ENCODE measurements around the gene AHSP.

DNA sequence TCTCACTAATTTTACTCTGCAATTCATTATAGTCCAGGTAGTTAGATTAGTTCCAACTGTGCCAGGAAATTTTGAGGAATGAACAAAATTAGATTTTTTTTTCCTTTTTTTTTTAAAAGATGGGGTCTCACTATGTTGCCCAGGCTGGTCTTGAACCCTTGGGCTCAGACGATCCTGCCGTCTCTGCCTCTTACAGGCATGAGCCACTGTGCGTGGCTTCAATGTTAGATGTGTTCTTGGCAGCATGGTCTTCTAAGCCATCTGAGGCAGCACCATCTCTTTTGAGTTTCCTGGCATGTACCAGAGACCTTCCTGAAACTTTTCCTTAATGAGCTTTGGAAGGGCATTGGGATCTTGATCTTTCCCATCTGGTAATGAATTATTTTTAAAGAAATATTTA lies 2.6 kb upstream of the AHSP start:
- TF ChIP-seq, protein P1, sequence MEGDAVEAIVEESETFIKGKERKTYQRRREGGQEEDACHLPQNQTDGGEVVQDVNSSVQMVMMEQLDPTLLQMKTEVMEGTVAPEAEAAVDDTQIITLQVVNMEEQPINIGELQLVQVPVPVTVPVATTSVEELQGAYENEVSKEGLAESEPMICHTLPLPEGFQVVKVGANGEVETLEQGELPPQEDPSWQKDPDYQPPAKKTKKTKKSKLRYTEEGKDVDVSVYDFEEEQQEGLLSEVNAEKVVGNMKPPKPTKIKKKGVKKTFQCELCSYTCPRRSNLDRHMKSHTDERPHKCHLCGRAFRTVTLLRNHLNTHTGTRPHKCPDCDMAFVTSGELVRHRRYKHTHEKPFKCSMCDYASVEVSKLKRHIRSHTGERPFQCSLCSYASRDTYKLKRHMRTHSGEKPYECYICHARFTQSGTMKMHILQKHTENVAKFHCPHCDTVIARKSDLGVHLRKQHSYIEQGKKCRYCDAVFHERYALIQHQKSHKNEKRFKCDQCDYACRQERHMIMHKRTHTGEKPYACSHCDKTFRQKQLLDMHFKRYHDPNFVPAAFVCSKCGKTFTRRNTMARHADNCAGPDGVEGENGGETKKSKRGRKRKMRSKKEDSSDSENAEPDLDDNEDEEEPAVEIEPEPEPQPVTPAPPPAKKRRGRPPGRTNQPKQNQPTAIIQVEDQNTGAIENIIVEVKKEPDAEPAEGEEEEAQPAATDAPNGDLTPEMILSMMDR (tag by site-specific recombination; IDR thresholded peaks at IDR 0.05): no peak
- TF ChIP-seq, protein P2, sequence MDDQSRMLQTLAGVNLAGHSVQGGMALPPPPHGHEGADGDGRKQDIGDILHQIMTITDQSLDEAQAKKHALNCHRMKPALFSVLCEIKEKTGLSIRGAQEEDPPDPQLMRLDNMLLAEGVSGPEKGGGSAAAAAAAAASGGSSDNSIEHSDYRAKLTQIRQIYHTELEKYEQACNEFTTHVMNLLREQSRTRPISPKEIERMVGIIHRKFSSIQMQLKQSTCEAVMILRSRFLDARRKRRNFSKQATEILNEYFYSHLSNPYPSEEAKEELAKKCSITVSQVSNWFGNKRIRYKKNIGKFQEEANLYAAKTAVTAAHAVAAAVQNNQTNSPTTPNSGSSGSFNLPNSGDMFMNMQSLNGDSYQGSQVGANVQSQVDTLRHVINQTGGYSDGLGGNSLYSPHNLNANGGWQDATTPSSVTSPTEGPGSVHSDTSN (CRISPR knock-in tag; IDR thresholded peaks at IDR 0.05): no peak
- TF ChIP-seq, protein P3, sequence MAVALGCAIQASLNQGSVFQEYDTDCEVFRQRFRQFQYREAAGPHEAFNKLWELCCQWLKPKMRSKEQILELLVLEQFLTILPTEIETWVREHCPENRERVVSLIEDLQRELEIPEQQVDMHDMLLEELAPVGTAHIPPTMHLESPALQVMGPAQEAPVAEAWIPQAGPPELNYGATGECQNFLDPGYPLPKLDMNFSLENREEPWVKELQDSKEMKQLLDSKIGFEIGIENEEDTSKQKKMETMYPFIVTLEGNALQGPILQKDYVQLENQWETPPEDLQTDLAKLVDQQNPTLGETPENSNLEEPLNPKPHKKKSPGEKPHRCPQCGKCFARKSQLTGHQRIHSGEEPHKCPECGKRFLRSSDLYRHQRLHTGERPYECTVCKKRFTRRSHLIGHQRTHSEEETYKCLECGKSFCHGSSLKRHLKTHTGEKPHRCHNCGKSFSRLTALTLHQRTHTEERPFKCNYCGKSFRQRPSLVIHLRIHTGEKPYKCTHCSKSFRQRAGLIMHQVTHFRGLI (tag by site-specific recombination; IDR thresholded peaks at IDR 0.05): no peak
- TF ChIP-seq SETDB1 (IDR thresholded peaks at IDR 0.05; ENCODE audit: insufficient read length, low read length): no peak
- no peak for TF ChIP-seq TCF7L2 (IDR thresholded peaks at IDR 0.05; ENCODE audit: borderline replicate concordance, low read depth, low read length)
- TF ChIP-seq ZNF785 (tag by site-specific recombination; IDR thresholded peaks at IDR 0.05): no peak
- no peak for TF ChIP-seq YY1 (tag by site-specific recombination; IDR thresholded peaks at IDR 0.05)
- TF ChIP-seq ZBTB48 (tag by site-specific recombination; IDR thresholded peaks at IDR 0.05): no peak
- TF ChIP-seq, protein P4, sequence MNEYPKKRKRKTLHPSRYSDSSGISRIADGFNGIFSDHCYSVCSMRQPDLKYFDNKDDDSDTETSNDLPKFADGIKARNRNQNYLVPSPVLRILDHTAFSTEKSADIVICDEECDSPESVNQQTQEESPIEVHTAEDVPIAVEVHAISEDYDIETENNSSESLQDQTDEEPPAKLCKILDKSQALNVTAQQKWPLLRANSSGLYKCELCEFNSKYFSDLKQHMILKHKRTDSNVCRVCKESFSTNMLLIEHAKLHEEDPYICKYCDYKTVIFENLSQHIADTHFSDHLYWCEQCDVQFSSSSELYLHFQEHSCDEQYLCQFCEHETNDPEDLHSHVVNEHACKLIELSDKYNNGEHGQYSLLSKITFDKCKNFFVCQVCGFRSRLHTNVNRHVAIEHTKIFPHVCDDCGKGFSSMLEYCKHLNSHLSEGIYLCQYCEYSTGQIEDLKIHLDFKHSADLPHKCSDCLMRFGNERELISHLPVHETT (tag by site-specific recombination; IDR thresholded peaks at IDR 0.05): no peak
- no peak for TF ChIP-seq ZNF302 (tag by site-specific recombination; IDR thresholded peaks at IDR 0.05; ENCODE audit: low read depth)
- TF ChIP-seq, protein P5, sequence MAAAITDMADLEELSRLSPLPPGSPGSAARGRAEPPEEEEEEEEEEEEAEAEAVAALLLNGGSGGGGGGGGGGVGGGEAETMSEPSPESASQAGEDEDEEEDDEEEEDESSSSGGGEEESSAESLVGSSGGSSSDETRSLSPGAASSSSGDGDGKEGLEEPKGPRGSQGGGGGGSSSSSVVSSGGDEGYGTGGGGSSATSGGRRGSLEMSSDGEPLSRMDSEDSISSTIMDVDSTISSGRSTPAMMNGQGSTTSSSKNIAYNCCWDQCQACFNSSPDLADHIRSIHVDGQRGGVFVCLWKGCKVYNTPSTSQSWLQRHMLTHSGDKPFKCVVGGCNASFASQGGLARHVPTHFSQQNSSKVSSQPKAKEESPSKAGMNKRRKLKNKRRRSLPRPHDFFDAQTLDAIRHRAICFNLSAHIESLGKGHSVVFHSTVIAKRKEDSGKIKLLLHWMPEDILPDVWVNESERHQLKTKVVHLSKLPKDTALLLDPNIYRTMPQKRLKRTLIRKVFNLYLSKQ (tag by site-specific recombination; IDR thresholded peaks at IDR 0.05; ENCODE audit: borderline replicate concordance): no peak
- no peak for TF ChIP-seq ZNF670 (tag by site-specific recombination; IDR thresholded peaks at IDR 0.05; ENCODE audit: low read depth)
- no peak for TF ChIP-seq HOXC10 (CRISPR knock-in tag; IDR thresholded peaks at IDR 0.05)
- no peak for TF ChIP-seq SP7 (tag by site-specific recombination; IDR thresholded peaks at IDR 0.05)
